Hepatocyte (in vitro differentiated cells): ENCODE data around the gene DISP2. TPM values are rescaled to one million over a fixed set of nuclear protein-coding genes. Genes with fewer than 3 reads are reported as not detected.

Experiments
- DNase-seq: peaks from one replicate; pipeline ENCODE4 v3.0.0-alpha.2; 2016; ENCODE audit warnings: low spot score
- H2AFZ ChIP-seq: fragments of 200-600 bp; sonication (generic); 2 replicates; pipeline ENCODE4 v1.6.0; 2016; ENCODE audit warnings: antibody characterized with exemption, mild to moderate bottlenecking
- H3K27ac ChIP-seq: fragments of 200-600 bp; sonication (generic); 2 replicates; pipeline ENCODE4 v1.5.1; 2016; ENCODE audit warnings: mild to moderate bottlenecking
- H3K27me3 ChIP-seq: fragments of 200-600 bp; sonication (generic); 2 replicates; pipeline ENCODE4 v1.6.1; 2016
- H3K36me3 ChIP-seq: fragments of 200-600 bp; sonication (generic); replicated peaks from 2 replicates; pipeline ENCODE4 v1.5.1; 2016; ENCODE audit warnings: low read depth; ENCODE audit not compliant: insufficient read depth
- H3K4me1 ChIP-seq: fragments of 200-600 bp; sonication (generic); 2 replicates; pipeline ENCODE4 v1.5.1; 2016; ENCODE audit warnings: mild to moderate bottlenecking, moderate library complexity; ENCODE audit not compliant: insufficient read depth
- H3K4me2 ChIP-seq: fragments of 200-600 bp; sonication (generic); 2 replicates; pipeline ENCODE4 v1.6.0; 2016
- H3K4me3 ChIP-seq: fragments of 200-600 bp; sonication (generic); 2 replicates; pipeline ENCODE4 v1.5.1; 2016; ENCODE audit warnings: mild to moderate bottlenecking
- H3K79me2 ChIP-seq: fragments of 200-600 bp; sonication (generic); 2 replicates; pipeline ENCODE4 v1.6.0; 2017; ENCODE audit warnings: mild to moderate bottlenecking
- H3K9me2 ChIP-seq: fragments of 200-600 bp; sonication (generic); replicated peaks from 2 replicates; pipeline ENCODE4 v1.6.0; 2017; ENCODE audit warnings: mild to moderate bottlenecking; ENCODE audit not compliant: insufficient read depth
- H3K9me3 ChIP-seq: fragments of 200-600 bp; sonication (generic); 2 replicates; pipeline ENCODE4 v1.5.1; 2016; ENCODE audit warnings: low read depth, mild to moderate bottlenecking
- H4K20me1 ChIP-seq: fragments of 200-600 bp; sonication (generic); 2 replicates; pipeline ENCODE4 v1.6.0; 2016; ENCODE audit warnings: mild to moderate bottlenecking; ENCODE audit not compliant: insufficient read depth, poor library complexity, severe bottlenecking
- EZH2 ChIP-seq: fragments of 200-600 bp; sonication (generic); IDR thresholded peaks from 2 replicates; pipeline ENCODE4 v1.6.1; 2016; ENCODE audit warnings: antibody characterized with exemption, mild to moderate bottlenecking, borderline replicate concordance
- EZH2phosphoT487 ChIP-seq: fragments of 200-600 bp; sonication (generic); IDR thresholded peaks from one replicate; pipeline ENCODE4 v1.6.1; 2018; ENCODE audit warnings: antibody characterized with exemption, mild to moderate bottlenecking, low read depth, moderate library complexity; ENCODE audit not compliant: unreplicated experiment, severe bottlenecking
- WGBS: methylation state at CpG from one replicate; pipeline ENCODE4 v1.1.6; 2016; ENCODE audit warnings: low lambda C conversion rate; ENCODE audit errors: missing lambda C conversion rate; 5-methylcytosine and 5-hydroxymethylcytosine counted together
- polyA plus RNA-seq: library from polyadenylated mRNA; unstranded; fragments of >200 nt; fragmentation: Nextera tagmentation; extraction: Ambion mirVana; gene quantifications from 2 replicates; pipeline ENCODE4 v1.2.1, GENCODE V29; 2016
- total RNA-seq: library from RNA; depleted of rRNA; stranded (reverse); fragments of >200 nt; gene quantifications from 2 replicates; pipeline ENCODE4 v1.2.3, GENCODE V29; 2014
- TF ChIP-seq, protein P1 (sequence below): fragments of 200-600 bp; sonication (generic); IDR thresholded peaks from 2 replicates; pipeline ENCODE4 v1.5.1; 2016; ENCODE audit warnings: antibody characterized with exemption, mild to moderate bottlenecking; ENCODE audit not compliant: poor library complexity

The DISP2 gene
- total and polyA plus RNA-seq, 2 experiments from 2014 or later: 0.93 to 1.0 TPM

DNA sequence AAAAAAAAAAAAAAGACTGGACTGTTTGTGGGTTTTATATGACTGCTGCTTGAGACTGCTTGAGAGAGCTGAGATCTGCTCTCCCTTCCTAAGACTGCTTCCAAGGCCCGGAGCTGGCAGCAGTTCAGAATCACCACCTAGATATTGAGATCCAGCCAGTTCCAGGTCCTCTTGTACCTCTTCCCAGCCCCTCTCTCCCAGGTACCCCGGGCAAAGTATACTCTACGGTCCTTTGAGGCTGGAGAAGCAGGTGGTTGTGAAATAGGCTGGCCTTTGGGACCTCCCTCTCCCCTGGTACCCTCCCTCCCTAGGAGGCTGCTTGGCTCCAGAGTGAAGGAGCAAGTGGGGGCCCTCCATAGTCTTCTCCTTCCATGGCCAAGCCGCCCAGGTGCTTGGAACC, 70.2 kb downstream of the DISP2 start:
- H3K4me3 ChIP-seq: no peak overlapping the region
- no peaks in the 10 kb centered on the region for H3K79me2 ChIP-seq
- H3K27me3 ChIP-seq: peaks cover 13% of the 10 kb centered on the region
- no peak overlapping the region for H3K4me2 ChIP-seq
- no peaks in the 10 kb centered on the region for H4K20me1 ChIP-seq
- WGBS: 83% methylated on average over 4 of the region's 4 CpGs
- TF ChIP-seq EZH2 (no peak), EZH2phosphoT487 (no peak)
- TF ChIP-seq, protein P1, sequence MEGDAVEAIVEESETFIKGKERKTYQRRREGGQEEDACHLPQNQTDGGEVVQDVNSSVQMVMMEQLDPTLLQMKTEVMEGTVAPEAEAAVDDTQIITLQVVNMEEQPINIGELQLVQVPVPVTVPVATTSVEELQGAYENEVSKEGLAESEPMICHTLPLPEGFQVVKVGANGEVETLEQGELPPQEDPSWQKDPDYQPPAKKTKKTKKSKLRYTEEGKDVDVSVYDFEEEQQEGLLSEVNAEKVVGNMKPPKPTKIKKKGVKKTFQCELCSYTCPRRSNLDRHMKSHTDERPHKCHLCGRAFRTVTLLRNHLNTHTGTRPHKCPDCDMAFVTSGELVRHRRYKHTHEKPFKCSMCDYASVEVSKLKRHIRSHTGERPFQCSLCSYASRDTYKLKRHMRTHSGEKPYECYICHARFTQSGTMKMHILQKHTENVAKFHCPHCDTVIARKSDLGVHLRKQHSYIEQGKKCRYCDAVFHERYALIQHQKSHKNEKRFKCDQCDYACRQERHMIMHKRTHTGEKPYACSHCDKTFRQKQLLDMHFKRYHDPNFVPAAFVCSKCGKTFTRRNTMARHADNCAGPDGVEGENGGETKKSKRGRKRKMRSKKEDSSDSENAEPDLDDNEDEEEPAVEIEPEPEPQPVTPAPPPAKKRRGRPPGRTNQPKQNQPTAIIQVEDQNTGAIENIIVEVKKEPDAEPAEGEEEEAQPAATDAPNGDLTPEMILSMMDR: no peak
- no peaks in the 10 kb centered on the region for H3K36me3 ChIP-seq
- H3K4me1 ChIP-seq: no peaks in the 10 kb centered on the region
- no peak overlapping the region for H2AFZ ChIP-seq
- H3K27ac ChIP-seq: no peak overlapping the region
- DNase-seq: no peak
- no peaks in the 10 kb centered on the region for H3K9me3 ChIP-seq
- H3K9me2 ChIP-seq: no peaks in the 10 kb centered on the region

Other genes with a start within 250 kb of the DISP2 start
- 33.9 and 41.8 TPM in 2 replicates for gene BMF, start 249.3 kb upstream of the DISP2 start, total RNA-seq
- 13.8 and 15.9 TPM in 2 replicates for gene BMF, start 249.3 kb upstream of the DISP2 start, polyA plus RNA-seq
- gene BUB1B, start 197.2 kb upstream of the DISP2 start, total RNA-seq: 7.6 and 11.9 TPM in 2 replicates
- 5.3 and 10.7 TPM in 2 replicates for gene BUB1B, start 197.2 kb upstream of the DISP2 start, polyA plus RNA-seq
- gene PAK6, start 119.2 kb upstream of the DISP2 start, total RNA-seq: 2.6 and 6.1 TPM in 2 replicates
- 2.7 and 8.2 TPM in 2 replicates for gene PAK6, start 119.2 kb upstream of the DISP2 start, polyA plus RNA-seq
- 0.30 TPM in 1 of 2 replicates, not detected in the other for gene ANKRD63, start 75.2 kb upstream of the DISP2 start, total RNA-seq
- 0.47 and 1.2 TPM in 2 replicates for gene ANKRD63, start 75.2 kb upstream of the DISP2 start, polyA plus RNA-seq
- gene PLCB2, start 50.3 kb upstream of the DISP2 start, total RNA-seq: 1.0 and 1.7 TPM in 2 replicates
- gene PLCB2, start 50.3 kb upstream of the DISP2 start, polyA plus RNA-seq: 4.4 and 4.9 TPM in 2 replicates
- gene INAFM2, start 34.5 kb upstream of the DISP2 start, total RNA-seq: 13.7 and 14.4 TPM in 2 replicates
- gene INAFM2, start 34.5 kb upstream of the DISP2 start, polyA plus RNA-seq: 17.4 and 19.5 TPM in 2 replicates
- 1.8 and 4.0 TPM in 2 replicates for gene CCDC9B, start 17.3 kb upstream of the DISP2 start, total RNA-seq
- gene CCDC9B, start 17.3 kb upstream of the DISP2 start, polyA plus RNA-seq: 5.3 and 7.6 TPM in 2 replicates
- 49.8 and 76.1 TPM in 2 replicates for gene PHGR1, start 7.2 kb upstream of the DISP2 start, total RNA-seq
- gene PHGR1, start 7.2 kb upstream of the DISP2 start, polyA plus RNA-seq: 207 and 222 TPM in 2 replicates
- gene KNSTRN, start 24.5 kb downstream of the DISP2 start, total RNA-seq: 22.9 and 24.0 TPM in 2 replicates
- 14.0 and 14.9 TPM in 2 replicates for gene KNSTRN, start 24.5 kb downstream of the DISP2 start, polyA plus RNA-seq
- 27.1 and 31.5 TPM in 2 replicates for gene IVD, start 47.6 kb downstream of the DISP2 start, total RNA-seq
- gene IVD, start 47.6 kb downstream of the DISP2 start, polyA plus RNA-seq: 56.6 and 71.6 TPM in 2 replicates
- gene BAHD1, start 82.7 kb downstream of the DISP2 start, total RNA-seq: 10.6 and 17.2 TPM in 2 replicates
- gene BAHD1, start 82.7 kb downstream of the DISP2 start, polyA plus RNA-seq: 12.3 and 13.9 TPM in 2 replicates
- 15.2 and 16.6 TPM in 2 replicates for gene CHST14, start 112.8 kb downstream of the DISP2 start, total RNA-seq
- gene CHST14, start 112.8 kb downstream of the DISP2 start, polyA plus RNA-seq: 15.7 and 16.8 TPM in 2 replicates
- gene CCDC32, start 206.8 kb downstream of the DISP2 start, total RNA-seq: 25.7 and 50.8 TPM in 2 replicates
- gene CCDC32, start 206.8 kb downstream of the DISP2 start, polyA plus RNA-seq: 15.1 and 30.9 TPM in 2 replicates
- 7.1 and 11.5 TPM in 2 replicates for gene RPUSD2, start 211.1 kb downstream of the DISP2 start, total RNA-seq
- 8.6 and 13.4 TPM in 2 replicates for gene RPUSD2, start 211.1 kb downstream of the DISP2 start, polyA plus RNA-seq
- gene KNL1, start 236.0 kb downstream of the DISP2 start, total RNA-seq: 10.0 and 15.7 TPM in 2 replicates
- 2.9 and 3.0 TPM in 2 replicates for gene KNL1, start 236.0 kb downstream of the DISP2 start, polyA plus RNA-seq